Mesothelial cell of epicardium (in vitro differentiated cells): ENCODE data around the gene ENO4. TPM values are rescaled to one million over a fixed set of nuclear protein-coding genes. Genes with fewer than 3 reads are reported as not detected.

Source experiments
- DNase-seq, 2 experiments: peaks; one replicate each; pipeline ENCODE4 v3.0.0; 2021; ENCODE audit warnings: low spot score in 2 of 2; ENCODE audit not compliant: unreplicated experiment in 2 of 2
- H3K27ac Mint-ChIP-seq: 2 replicates; pipeline ENCODE4 v1.8.0; 2021; ENCODE audit warnings: mixed read lengths
- H3K27me3 Mint-ChIP-seq: 2 replicates; pipeline ENCODE4 v1.8.0; 2021; ENCODE audit warnings: low read depth, mixed read lengths
- H3K36me3 Mint-ChIP-seq: 2 replicates; pipeline ENCODE4 v1.8.0; 2021; ENCODE audit warnings: mixed read lengths
- H3K4me1 Mint-ChIP-seq: 2 replicates; pipeline ENCODE4 v1.8.0; 2021; ENCODE audit warnings: mixed read lengths
- H3K4me3 Mint-ChIP-seq: 2 replicates; pipeline ENCODE4 v1.8.0; 2021; ENCODE audit warnings: mild to moderate bottlenecking, moderate library complexity, mixed read lengths
- H3K9me3 Mint-ChIP-seq: 2 replicates; pipeline ENCODE4 v1.8.0; 2021; ENCODE audit warnings: mixed read lengths
- CTCF ChIP-seq: fragments of 200-600 bp; sonication (generic); IDR thresholded peaks from one replicate; pipeline ENCODE4 v1.5.0; 2021; ENCODE audit warnings: antibody characterized with exemption; ENCODE audit not compliant: unreplicated experiment
- total RNA-seq: library from RNA; stranded (reverse); gene quantifications from 3 replicates; pipeline ENCODE4 v1.2.1, GENCODE V29; 2021

ENO4 gene
- total RNA-seq, 1 donor from 2014 or later, result 2.6 TPM

GRCh38 chr10:116880716-116881482 lies 31.6 kb downstream of the ENO4 start:
- Mint-ChIP-seq H3K27ac (no peak overlapping the region), H3K27me3 (peaks cover 6% of the 10 kb centered on the region), H3K9me3 (no peaks in the 10 kb centered on the region), H3K4me1 (peaks cover 6% of the 10 kb centered on the region), H3K4me3 (no peak overlapping the region), H3K36me3 (no peaks in the 10 kb centered on the region)
- TF ChIP-seq CTCF, result no peak
- no peak for DNase-seq

- H3K9me3 Mint-ChIP-seq, result no peaks in the 10 kb centered on the region
- DNase-seq, result no peak
- no peak for TF ChIP-seq CTCF
- H3K27me3 Mint-ChIP-seq, result peaks cover 3% of the 10 kb centered on the region
- no peak overlapping the region for H3K4me3 Mint-ChIP-seq
- peaks cover 18% of the 10 kb centered on the region for H3K4me1 Mint-ChIP-seq
- no peak overlapping the region for H3K27ac Mint-ChIP-seq
- no peaks in the 10 kb centered on the region for H3K36me3 Mint-ChIP-seq
Measured at GRCh38 chr10:116882639-116883038, 33.3 kb downstream of the ENO4 start.

- H3K27ac Mint-ChIP-seq, result peak overlapping the region; percentile 75
- H3K4me3 Mint-ChIP-seq, result no peak overlapping the region
- no peaks in the 10 kb centered on the region for H3K36me3 Mint-ChIP-seq
- no peak for TF ChIP-seq CTCF
- DNase-seq, result no peak
- no peaks in the 10 kb centered on the region for H3K27me3 Mint-ChIP-seq
- no peaks in the 10 kb centered on the region for H3K9me3 Mint-ChIP-seq
- peaks cover 46% of the 10 kb centered on the region for H3K4me1 Mint-ChIP-seq
Measured at GRCh38 chr10:116886772-116887171, 37.5 kb downstream of the ENO4 start.

GRCh38 chr10:116888380-116889055 lies 39.2 kb downstream of the ENO4 start:
- no peaks in the 10 kb centered on the region for H3K36me3 Mint-ChIP-seq
- no peak overlapping the region for H3K4me3 Mint-ChIP-seq
- peaks cover 53% of the 10 kb centered on the region for H3K4me1 Mint-ChIP-seq
- H3K27me3 Mint-ChIP-seq, result no peaks in the 10 kb centered on the region
- no peak for TF ChIP-seq CTCF
- no peaks in the 10 kb centered on the region for H3K9me3 Mint-ChIP-seq
- peak overlapping the region; percentile 84 for H3K27ac Mint-ChIP-seq
- no peak for DNase-seq

- Mint-ChIP-seq H3K27ac (peak overlapping the region; percentile 84), H3K9me3 (no peaks in the 10 kb centered on the region), H3K27me3 (no peaks in the 10 kb centered on the region), H3K36me3 (no peaks in the 10 kb centered on the region), H3K4me3 (no peak overlapping the region), H3K4me1 (peaks cover 58% of the 10 kb centered on the region)
- no peak for DNase-seq
- TF ChIP-seq CTCF, result no peak
Measured at GRCh38 chr10:116889066-116889465, 39.8 kb downstream of the ENO4 start.
